Measurements from ENCODE around the gene FAM98A.

FAM98A gene

DNA sequence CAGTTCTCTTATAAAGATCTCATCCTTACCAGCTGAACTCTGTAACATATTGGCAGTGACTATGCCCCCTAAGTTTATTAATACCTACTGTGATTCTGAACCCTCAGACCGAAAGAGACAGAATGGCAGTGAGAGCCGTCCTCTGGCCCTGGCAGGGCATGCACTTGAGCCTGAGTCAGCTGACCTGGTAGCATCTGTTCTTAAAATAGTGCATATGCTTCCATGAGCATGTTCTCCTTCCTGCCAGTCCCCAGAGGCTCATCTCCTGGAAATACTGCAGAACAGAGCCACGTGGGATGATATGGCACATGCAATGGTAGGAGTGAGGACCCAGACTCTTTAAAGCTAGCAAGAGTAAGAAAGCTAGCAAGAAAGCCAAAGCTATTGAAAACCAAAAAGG is 63.7 kb downstream of the FAM98A start:
- no peak overlapping the region for H3K4me3 ChIP-seq (ENCODE audit: low read length)
- DNase-seq (ENCODE audit: low read depth): no peak
- TF ChIP-seq, protein P1, sequence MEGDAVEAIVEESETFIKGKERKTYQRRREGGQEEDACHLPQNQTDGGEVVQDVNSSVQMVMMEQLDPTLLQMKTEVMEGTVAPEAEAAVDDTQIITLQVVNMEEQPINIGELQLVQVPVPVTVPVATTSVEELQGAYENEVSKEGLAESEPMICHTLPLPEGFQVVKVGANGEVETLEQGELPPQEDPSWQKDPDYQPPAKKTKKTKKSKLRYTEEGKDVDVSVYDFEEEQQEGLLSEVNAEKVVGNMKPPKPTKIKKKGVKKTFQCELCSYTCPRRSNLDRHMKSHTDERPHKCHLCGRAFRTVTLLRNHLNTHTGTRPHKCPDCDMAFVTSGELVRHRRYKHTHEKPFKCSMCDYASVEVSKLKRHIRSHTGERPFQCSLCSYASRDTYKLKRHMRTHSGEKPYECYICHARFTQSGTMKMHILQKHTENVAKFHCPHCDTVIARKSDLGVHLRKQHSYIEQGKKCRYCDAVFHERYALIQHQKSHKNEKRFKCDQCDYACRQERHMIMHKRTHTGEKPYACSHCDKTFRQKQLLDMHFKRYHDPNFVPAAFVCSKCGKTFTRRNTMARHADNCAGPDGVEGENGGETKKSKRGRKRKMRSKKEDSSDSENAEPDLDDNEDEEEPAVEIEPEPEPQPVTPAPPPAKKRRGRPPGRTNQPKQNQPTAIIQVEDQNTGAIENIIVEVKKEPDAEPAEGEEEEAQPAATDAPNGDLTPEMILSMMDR (IDR thresholded peaks at IDR 0.05; ENCODE audit: insufficient read depth, low read depth, low read length, missing control alignments): no peak

Measured in epithelial cell of esophagus (primary cell).